ENCODE results near the gene LRP1B.

DNA sequence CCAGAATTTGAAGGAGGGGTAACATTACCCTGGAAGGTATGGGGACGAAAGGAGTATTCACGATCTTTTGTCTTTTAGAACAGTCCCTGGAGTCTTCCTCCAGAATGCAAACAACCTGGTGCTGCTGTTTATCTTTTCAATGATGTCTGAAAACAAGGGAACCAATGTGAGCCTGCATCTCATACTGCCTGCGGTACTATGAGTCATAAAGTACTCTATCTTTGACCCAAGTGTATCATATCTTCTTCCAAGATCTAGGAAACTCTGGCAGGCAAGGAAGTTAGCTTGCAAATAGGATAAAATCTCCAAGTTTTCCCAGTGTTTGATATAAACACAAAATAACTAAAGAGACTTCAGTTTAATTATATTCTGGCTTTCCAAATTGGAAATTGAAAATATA, 968.5 kb downstream of the LRP1B start:
- TF ChIP-seq, protein P1, sequence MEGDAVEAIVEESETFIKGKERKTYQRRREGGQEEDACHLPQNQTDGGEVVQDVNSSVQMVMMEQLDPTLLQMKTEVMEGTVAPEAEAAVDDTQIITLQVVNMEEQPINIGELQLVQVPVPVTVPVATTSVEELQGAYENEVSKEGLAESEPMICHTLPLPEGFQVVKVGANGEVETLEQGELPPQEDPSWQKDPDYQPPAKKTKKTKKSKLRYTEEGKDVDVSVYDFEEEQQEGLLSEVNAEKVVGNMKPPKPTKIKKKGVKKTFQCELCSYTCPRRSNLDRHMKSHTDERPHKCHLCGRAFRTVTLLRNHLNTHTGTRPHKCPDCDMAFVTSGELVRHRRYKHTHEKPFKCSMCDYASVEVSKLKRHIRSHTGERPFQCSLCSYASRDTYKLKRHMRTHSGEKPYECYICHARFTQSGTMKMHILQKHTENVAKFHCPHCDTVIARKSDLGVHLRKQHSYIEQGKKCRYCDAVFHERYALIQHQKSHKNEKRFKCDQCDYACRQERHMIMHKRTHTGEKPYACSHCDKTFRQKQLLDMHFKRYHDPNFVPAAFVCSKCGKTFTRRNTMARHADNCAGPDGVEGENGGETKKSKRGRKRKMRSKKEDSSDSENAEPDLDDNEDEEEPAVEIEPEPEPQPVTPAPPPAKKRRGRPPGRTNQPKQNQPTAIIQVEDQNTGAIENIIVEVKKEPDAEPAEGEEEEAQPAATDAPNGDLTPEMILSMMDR (IDR thresholded peaks at IDR 0.05; ENCODE audit: borderline replicate concordance, extremely low read depth, low read length, poor library complexity, severe bottlenecking), result no peak
- no peak for TF ChIP-seq EZH2 (IDR thresholded peaks at IDR 0.05; ENCODE audit: borderline replicate concordance, low read depth, low read length, severe bottlenecking)

All from DND-41 (cell line).